ENCODE data around the gene IL5.
A peak's percentile ranks its signal among the peaks of the same experiment; 100 is the strongest.

The IL5 gene

GRCh38 chr5:132510076-132510475 lies 33.2 kb downstream of the IL5 start:
- H3K36me3 ChIP-seq (ENCODE audit: control insufficient read depth, insufficient read depth, low read length), result no peaks in the 10 kb centered on the region
- no peak overlapping the region for H3K4me3 ChIP-seq (replicated peaks; ENCODE audit: low read depth, low read length)
- no peaks in the 10 kb centered on the region for H3K27me3 ChIP-seq (replicated peaks; ENCODE audit: control insufficient read depth, insufficient read depth, low read length)
- no peak for TF ChIP-seq CTCF (IDR thresholded peaks at IDR 0.05; ENCODE audit: insufficient read depth, low read length, poor library complexity, severe bottlenecking)
- no peak for DNase-seq (ENCODE audit: extremely low read depth, insufficient read length)

- TF ChIP-seq CTCF (IDR thresholded peaks at IDR 0.05; ENCODE audit: insufficient read depth, low read length, poor library complexity, severe bottlenecking), result peak; percentile 69
- Histone ChIP-seq H3K4me3 (replicated peaks; ENCODE audit: low read depth, low read length) (no peak overlapping the region), H3K27me3 (replicated peaks; ENCODE audit: control insufficient read depth, insufficient read depth, low read length) (no peaks in the 10 kb centered on the region), H3K36me3 (ENCODE audit: control insufficient read depth, insufficient read depth, low read length) (no peaks in the 10 kb centered on the region)
- DNase-seq (ENCODE audit: extremely low read depth, insufficient read length), result no peak
Measured at GRCh38 chr5:132506094-132506692, 37.1 kb downstream of the IL5 start.

- no peak for TF ChIP-seq CTCF (IDR thresholded peaks at IDR 0.05; ENCODE audit: insufficient read depth, low read length, poor library complexity, severe bottlenecking)
- Histone ChIP-seq H3K4me3 (replicated peaks; ENCODE audit: low read depth, low read length) (no peak overlapping the region), H3K27me3 (replicated peaks; ENCODE audit: control insufficient read depth, insufficient read depth, low read length) (no peaks in the 10 kb centered on the region), H3K36me3 (ENCODE audit: control insufficient read depth, insufficient read depth, low read length) (no peaks in the 10 kb centered on the region)
- DNase-seq (ENCODE audit: extremely low read depth, insufficient read length), result no peak
Measured at GRCh38 chr5:132505641-132506040, 37.7 kb downstream of the IL5 start.

GRCh38 chr5:132504746-132505145 lies 38.6 kb downstream of the IL5 start:
- DNase-seq (ENCODE audit: extremely low read depth, insufficient read length), result no peak
- H3K36me3 ChIP-seq (ENCODE audit: control insufficient read depth, insufficient read depth, low read length), result no peaks in the 10 kb centered on the region
- TF ChIP-seq CTCF (IDR thresholded peaks at IDR 0.05; ENCODE audit: insufficient read depth, low read length, poor library complexity, severe bottlenecking), result no peak
- no peaks in the 10 kb centered on the region for H3K27me3 ChIP-seq (replicated peaks; ENCODE audit: control insufficient read depth, insufficient read depth, low read length)
- H3K4me3 ChIP-seq (replicated peaks; ENCODE audit: low read depth, low read length), result no peak overlapping the region

GRCh38 chr5:132503244-132503643 lies 40.1 kb downstream of the IL5 start:
- no peak for DNase-seq (ENCODE audit: extremely low read depth, insufficient read length)
- no peak for TF ChIP-seq CTCF (IDR thresholded peaks at IDR 0.05; ENCODE audit: insufficient read depth, low read length, poor library complexity, severe bottlenecking)
- Histone ChIP-seq H3K27me3 (replicated peaks; ENCODE audit: control insufficient read depth, insufficient read depth, low read length) (no peaks in the 10 kb centered on the region), H3K4me3 (replicated peaks; ENCODE audit: low read depth, low read length) (no peak overlapping the region), H3K36me3 (ENCODE audit: control insufficient read depth, insufficient read depth, low read length) (no peaks in the 10 kb centered on the region)
